ENCODE results near the gene MIER1. TPM values are rescaled to one million over a fixed set of nuclear protein-coding genes. Genes with fewer than 3 reads are reported as not detected.

The MIER1 gene
- total and polyA plus RNA-seq, 7 donors: 6.4 to 18.9 (median 13.1) TPM

DNA sequence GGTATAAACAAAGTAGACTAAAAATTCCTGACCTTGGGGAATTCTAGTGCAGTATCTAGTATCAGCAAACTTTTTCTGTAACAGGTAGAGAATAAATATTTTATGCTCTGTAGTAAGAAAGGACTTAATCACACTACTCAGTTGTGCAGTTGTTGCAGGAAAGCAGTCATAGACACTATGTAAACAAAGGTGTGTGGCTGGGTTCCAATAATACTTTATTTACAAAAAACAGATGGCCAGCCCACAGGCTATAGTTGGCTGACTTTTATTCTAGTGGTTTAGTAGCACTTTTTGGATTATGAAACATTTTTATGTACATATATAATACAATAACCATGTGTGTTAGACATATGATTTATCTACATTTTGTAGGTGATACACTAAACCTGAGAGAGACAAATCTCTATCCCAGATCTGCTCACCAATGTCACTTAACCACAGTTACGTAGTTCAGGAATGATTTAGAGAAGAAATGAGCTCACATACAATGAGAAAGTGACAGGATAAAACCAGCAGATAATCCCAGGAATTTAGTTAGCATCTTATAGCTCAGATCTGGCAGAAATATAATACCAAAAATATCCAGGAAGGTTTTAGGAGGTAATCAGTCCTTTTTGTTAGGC is 56.1 kb downstream of the MIER1 start:
- Histone ChIP-seq H3K4me1 (no peaks in the 10 kb centered on the region), H3K9me3 (no peaks in the 10 kb centered on the region), H3K27ac (peak overlapping the region; percentile 56), H3K4me3 (peak overlapping the region; percentile 51), H3K27me3 (ENCODE audit: insufficient read depth in 3 of 3, low read length in 2 of 3) (no peaks in the 10 kb centered on the region), H3K36me3 (ENCODE audit: insufficient read depth in 1 of 2, low read depth in 1 of 2) (peaks cover 0 to 94% of the 10 kb centered on the region in 2 donors)
- 68 to 85% (median 76%) methylated on average over 1 of the region's 1 CpG for WGBS, 3 donors
- DNase-seq (no peak), ATAC-seq (no peak)
- intact Hi-C loops (cut with DNase I): no loop called here
- TF ChIP-seq, protein P1, sequence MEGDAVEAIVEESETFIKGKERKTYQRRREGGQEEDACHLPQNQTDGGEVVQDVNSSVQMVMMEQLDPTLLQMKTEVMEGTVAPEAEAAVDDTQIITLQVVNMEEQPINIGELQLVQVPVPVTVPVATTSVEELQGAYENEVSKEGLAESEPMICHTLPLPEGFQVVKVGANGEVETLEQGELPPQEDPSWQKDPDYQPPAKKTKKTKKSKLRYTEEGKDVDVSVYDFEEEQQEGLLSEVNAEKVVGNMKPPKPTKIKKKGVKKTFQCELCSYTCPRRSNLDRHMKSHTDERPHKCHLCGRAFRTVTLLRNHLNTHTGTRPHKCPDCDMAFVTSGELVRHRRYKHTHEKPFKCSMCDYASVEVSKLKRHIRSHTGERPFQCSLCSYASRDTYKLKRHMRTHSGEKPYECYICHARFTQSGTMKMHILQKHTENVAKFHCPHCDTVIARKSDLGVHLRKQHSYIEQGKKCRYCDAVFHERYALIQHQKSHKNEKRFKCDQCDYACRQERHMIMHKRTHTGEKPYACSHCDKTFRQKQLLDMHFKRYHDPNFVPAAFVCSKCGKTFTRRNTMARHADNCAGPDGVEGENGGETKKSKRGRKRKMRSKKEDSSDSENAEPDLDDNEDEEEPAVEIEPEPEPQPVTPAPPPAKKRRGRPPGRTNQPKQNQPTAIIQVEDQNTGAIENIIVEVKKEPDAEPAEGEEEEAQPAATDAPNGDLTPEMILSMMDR (IDR thresholded peaks at IDR 0.05): no peak

- Histone ChIP-seq H3K4me3 (peak overlapping the region; percentile 51), H3K4me1 (no peaks in the 10 kb centered on the region), H3K9me3 (no peaks in the 10 kb centered on the region), H3K36me3 (ENCODE audit: insufficient read depth in 1 of 2, low read depth in 1 of 2) (peaks cover 0 to 95% of the 10 kb centered on the region in 2 donors), H3K27me3 (ENCODE audit: insufficient read depth in 3 of 3, low read length in 2 of 3) (no peaks in the 10 kb centered on the region), H3K27ac (peak overlapping the region; percentile 56)
- ATAC-seq: peak in 2 of 4 donors; percentile 68 to 72
- intact Hi-C loops (cut with DNase I): no loop called here
- DNase-seq: no peak
- TF ChIP-seq, protein P1 (IDR thresholded peaks at IDR 0.05): no peak
- WGBS, 3 donors: 39 to 68% (median 48%) methylated on average over 4 of the region's 4 CpGs
Observed at GRCh38 chr1:66981679-66982078, 56.9 kb downstream of the MIER1 start.

- no peaks in the 10 kb centered on the region for H3K27me3 ChIP-seq (ENCODE audit: insufficient read depth in 3 of 3, low read length in 2 of 3)
- no peak for DNase-seq
- H3K36me3 ChIP-seq (ENCODE audit: insufficient read depth in 1 of 2, low read depth in 1 of 2): peaks cover 0 to 95% of the 10 kb centered on the region in 2 donors
- ATAC-seq: no peak
- no peaks in the 10 kb centered on the region for H3K4me1 ChIP-seq
- H3K27ac ChIP-seq: no peak overlapping the region
- no peaks in the 10 kb centered on the region for H3K9me3 ChIP-seq
- 91 to 94% (median 94%) methylated on average over 4 of the region's 4 CpGs for WGBS, 3 donors
- H3K4me3 ChIP-seq: no peak overlapping the region
- TF ChIP-seq, protein P1 (IDR thresholded peaks at IDR 0.05): no peak
- intact Hi-C loops (cut with DNase I): no loop called here
Observed at GRCh38 chr1:66982561-66983260, 57.9 kb downstream of the MIER1 start.

DNA sequence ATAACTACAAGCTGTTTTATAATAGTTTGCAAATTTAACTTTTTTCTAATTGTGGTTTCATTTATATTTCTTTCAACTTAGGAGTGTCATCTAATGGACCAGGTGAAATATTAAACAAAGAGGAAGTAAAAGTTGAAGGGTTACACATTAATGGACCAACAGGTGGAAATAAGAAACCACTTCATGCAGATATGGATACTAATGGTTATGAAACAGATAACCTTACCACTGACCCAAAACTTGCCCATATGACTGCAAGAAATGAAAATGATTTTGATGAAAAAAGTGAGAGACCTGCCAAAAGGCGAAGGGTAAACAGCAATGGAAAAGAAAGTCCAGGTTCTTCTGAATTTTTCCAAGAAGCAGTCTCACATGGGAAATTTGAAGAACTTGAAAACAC is 59.7 kb downstream of the MIER1 start:
- Histone ChIP-seq H3K27ac (no peak overlapping the region), H3K27me3 (ENCODE audit: insufficient read depth in 3 of 3, low read length in 2 of 3) (no peaks in the 10 kb centered on the region), H3K36me3 (ENCODE audit: insufficient read depth in 1 of 2, low read depth in 1 of 2) (peaks cover 0 to 95% of the 10 kb centered on the region in 2 donors), H3K9me3 (no peaks in the 10 kb centered on the region), H3K4me1 (no peaks in the 10 kb centered on the region), H3K4me3 (no peak overlapping the region)
- ATAC-seq: no peak
- WGBS, 3 donors: 94 to 98% (median 94%) methylated on average over 1 of the region's 1 CpG
- TF ChIP-seq, protein P1 (IDR thresholded peaks at IDR 0.05): no peak
- DNase-seq: no peak
- intact Hi-C loops (cut with DNase I): no loop called here
